Large intestine (tissue), 1 donor: ENCODE results near the gene LYAR. TPM values are rescaled to one million over a fixed set of nuclear protein-coding genes. Genes with fewer than 3 reads are reported as not detected.

Experiments used
- polyA plus RNA-seq: library from polyadenylated mRNA; unstranded; fragments of 120-200 nt; gene quantifications from one replicate; pipeline ENCODE4 v1.2.1, GENCODE V29; 2013

Gene LYAR
- polyA plus RNA-seq, 1 donor: 16.8 TPM

Other genes with a start within 250 kb of the LYAR start
- not detected for gene OTOP1, start 63.2 kb downstream of the LYAR start, polyA plus RNA-seq
- 32.3 TPM for gene TMEM128, start 41.9 kb downstream of the LYAR start, polyA plus RNA-seq
- 5.9 TPM for gene ZBTB49, start 97 bp upstream of the LYAR start, polyA plus RNA-seq
- gene NSG1, start 96.9 kb upstream of the LYAR start, polyA plus RNA-seq: 30.1 TPM